ENCODE measurements around the gene GRPEL2. TPM values are rescaled to one million over a fixed set of nuclear protein-coding genes. Genes with fewer than 3 reads are reported as not detected.

The GRPEL2 gene
- total and polyA plus RNA-seq, 2 experiments from 2014 or later, result 20.2 to 62.2 TPM

DNA sequence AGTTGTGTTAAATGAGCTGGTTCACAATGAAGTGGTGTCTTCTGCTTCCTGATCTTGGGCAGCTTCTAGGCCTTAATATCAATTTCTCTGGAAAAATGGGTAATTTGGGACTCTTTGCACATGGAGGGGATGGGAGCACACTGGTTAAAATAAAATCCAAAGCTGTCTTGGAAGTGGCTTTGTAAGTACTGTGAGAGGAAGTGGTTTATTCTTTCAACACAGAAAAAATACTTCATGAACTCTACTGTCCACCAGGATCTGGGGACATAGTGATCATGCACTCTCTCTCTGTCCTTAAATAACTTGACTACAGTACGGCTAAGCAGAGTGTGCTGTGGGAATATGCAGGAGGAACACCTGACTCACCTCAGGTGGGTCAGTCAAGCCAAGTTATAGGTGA, 15.0 kb downstream of the GRPEL2 start:
- peaks cover 10% of the 10 kb centered on the region for H3K36me3 Mint-ChIP-seq (ENCODE audit: low read depth)
- Histone ChIP-seq H3K36me3 (ENCODE audit: insufficient read depth) (no peaks in the 10 kb centered on the region), H3K27ac (ENCODE audit: low read depth) (no peak overlapping the region), H3F3A (replicated peaks; ENCODE audit: low read depth) (no peaks in the 10 kb centered on the region), H4K20me1 (replicated peaks; ENCODE audit: insufficient read depth) (no peaks in the 10 kb centered on the region; the same call in 1 of the 2 replicates), H3K9me2 (ENCODE audit: insufficient read depth) (no peaks in the 10 kb centered on the region), H2AFZ (no peak overlapping the region), H3K4me2 (no peak overlapping the region), H3K27me3 (ENCODE audit: insufficient read depth) (no peaks in the 10 kb centered on the region), H3K79me2 (replicated peaks; ENCODE audit: insufficient read depth) (peaks cover 15% of the 10 kb centered on the region; the same call in 1 of the 2 replicates), H3K4me3 (no peak overlapping the region), H3K4me1 (ENCODE audit: insufficient read depth) (peaks cover 12% of the 10 kb centered on the region)
- no peak overlapping the region for H3K27ac Mint-ChIP-seq
- no peak for TF ChIP-seq NANOG (IDR thresholded peaks at IDR 0.05; ENCODE audit: borderline replicate concordance)
- TF ChIP-seq, protein P1, sequence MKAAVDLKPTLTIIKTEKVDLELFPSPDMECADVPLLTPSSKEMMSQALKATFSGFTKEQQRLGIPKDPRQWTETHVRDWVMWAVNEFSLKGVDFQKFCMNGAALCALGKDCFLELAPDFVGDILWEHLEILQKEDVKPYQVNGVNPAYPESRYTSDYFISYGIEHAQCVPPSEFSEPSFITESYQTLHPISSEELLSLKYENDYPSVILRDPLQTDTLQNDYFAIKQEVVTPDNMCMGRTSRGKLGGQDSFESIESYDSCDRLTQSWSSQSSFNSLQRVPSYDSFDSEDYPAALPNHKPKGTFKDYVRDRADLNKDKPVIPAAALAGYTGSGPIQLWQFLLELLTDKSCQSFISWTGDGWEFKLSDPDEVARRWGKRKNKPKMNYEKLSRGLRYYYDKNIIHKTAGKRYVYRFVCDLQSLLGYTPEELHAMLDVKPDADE (IDR thresholded peaks at IDR 0.05), result no peak
- TF ChIP-seq, protein P2, sequence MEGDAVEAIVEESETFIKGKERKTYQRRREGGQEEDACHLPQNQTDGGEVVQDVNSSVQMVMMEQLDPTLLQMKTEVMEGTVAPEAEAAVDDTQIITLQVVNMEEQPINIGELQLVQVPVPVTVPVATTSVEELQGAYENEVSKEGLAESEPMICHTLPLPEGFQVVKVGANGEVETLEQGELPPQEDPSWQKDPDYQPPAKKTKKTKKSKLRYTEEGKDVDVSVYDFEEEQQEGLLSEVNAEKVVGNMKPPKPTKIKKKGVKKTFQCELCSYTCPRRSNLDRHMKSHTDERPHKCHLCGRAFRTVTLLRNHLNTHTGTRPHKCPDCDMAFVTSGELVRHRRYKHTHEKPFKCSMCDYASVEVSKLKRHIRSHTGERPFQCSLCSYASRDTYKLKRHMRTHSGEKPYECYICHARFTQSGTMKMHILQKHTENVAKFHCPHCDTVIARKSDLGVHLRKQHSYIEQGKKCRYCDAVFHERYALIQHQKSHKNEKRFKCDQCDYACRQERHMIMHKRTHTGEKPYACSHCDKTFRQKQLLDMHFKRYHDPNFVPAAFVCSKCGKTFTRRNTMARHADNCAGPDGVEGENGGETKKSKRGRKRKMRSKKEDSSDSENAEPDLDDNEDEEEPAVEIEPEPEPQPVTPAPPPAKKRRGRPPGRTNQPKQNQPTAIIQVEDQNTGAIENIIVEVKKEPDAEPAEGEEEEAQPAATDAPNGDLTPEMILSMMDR (conservative IDR thresholded peaks at IDR 0.05; ENCODE audit: low read depth in 2 of 2), result no peak
- peaks cover 9% of the 10 kb centered on the region for H3K4me1 Mint-ChIP-seq
- ATAC-seq (no peak), DNase-seq (ENCODE audit: low spot score) (no peak)
- H3K27me3 Mint-ChIP-seq (ENCODE audit: insufficient read depth, low read depth, poor library complexity), result peaks cover 4% of the 10 kb centered on the region
- H3K4me3 Mint-ChIP-seq, result no peak overlapping the region
- H3K9me3 Mint-ChIP-seq, result no peaks in the 10 kb centered on the region

DNA sequence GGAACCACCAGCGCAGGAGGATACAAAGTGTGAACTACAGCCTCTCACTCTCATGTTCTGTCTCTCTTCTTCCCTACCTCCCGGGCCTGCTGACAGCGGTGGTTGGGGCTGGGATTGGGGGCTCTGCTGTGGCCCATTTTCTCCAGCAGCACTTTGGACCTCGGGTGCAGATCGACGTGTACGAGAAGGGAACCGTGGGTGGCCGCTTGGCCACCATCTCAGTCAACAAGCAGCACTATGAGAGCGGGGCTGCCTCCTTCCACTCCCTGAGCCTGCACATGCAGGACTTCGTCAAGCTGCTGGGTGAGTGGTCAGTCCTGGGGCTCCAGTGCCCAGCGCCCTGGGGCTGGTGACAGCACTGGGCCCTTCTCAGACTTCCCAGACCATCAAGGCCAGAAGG, 17.2 kb downstream of the GRPEL2 start:
- Histone ChIP-seq H3K9me2 (ENCODE audit: insufficient read depth) (no peaks in the 10 kb centered on the region), H3K4me1 (ENCODE audit: insufficient read depth) (peaks cover 7% of the 10 kb centered on the region), H3K4me3 (no peak overlapping the region), H3K79me2 (replicated peaks; ENCODE audit: insufficient read depth) (peaks cover 9% of the 10 kb centered on the region; the same call in 1 of the 2 replicates), H3K36me3 (ENCODE audit: insufficient read depth) (no peaks in the 10 kb centered on the region), H2AFZ (no peak overlapping the region), H3K4me2 (no peak overlapping the region), H3F3A (replicated peaks; ENCODE audit: low read depth) (no peaks in the 10 kb centered on the region), H3K27me3 (ENCODE audit: insufficient read depth) (no peaks in the 10 kb centered on the region), H4K20me1 (replicated peaks; ENCODE audit: insufficient read depth) (no peaks in the 10 kb centered on the region), H3K27ac (ENCODE audit: low read depth) (no peak overlapping the region)
- Mint-ChIP-seq H3K4me1 (peaks cover 16% of the 10 kb centered on the region), H3K9me3 (no peaks in the 10 kb centered on the region), H3K27me3 (ENCODE audit: insufficient read depth, low read depth, poor library complexity) (peaks cover 9% of the 10 kb centered on the region), H3K4me3 (no peak overlapping the region), H3K36me3 (ENCODE audit: low read depth) (no peaks in the 10 kb centered on the region; the same call in 2 of the 3 replicates), H3K27ac (no peak overlapping the region)
- ATAC-seq, result no peak
- DNase-seq (ENCODE audit: low spot score), result no peak
- TF ChIP-seq, protein P2 (conservative IDR thresholded peaks at IDR 0.05; ENCODE audit: low read depth in 2 of 2), result no peak
- TF ChIP-seq ZNF114 (CRISPR knock-in tag; IDR thresholded peaks at IDR 0.05), result no peak
- TF ChIP-seq JUNB (IDR thresholded peaks at IDR 0.05; ENCODE audit: unreplicated experiment), result no peak
- TF ChIP-seq ZNF331 (CRISPR knock-in tag; IDR thresholded peaks at IDR 0.05; ENCODE audit: low read depth), result no peak
- TF ChIP-seq, protein P1 (IDR thresholded peaks at IDR 0.05), result no peak
- TF ChIP-seq POLR2AphosphoS5 (IDR thresholded peaks at IDR 0.05; ENCODE audit: low read depth), result no peak
- no peak for TF ChIP-seq STAT1 (IDR thresholded peaks at IDR 0.05; ENCODE audit: unreplicated experiment)
- no peak for TF ChIP-seq EZH2 (IDR thresholded peaks at IDR 0.05; ENCODE audit: low read depth, unreplicated experiment)
- TF ChIP-seq CREB1 (CRISPR knock-in tag; IDR thresholded peaks at IDR 0.05; ENCODE audit: low read depth), result no peak
- TF ChIP-seq NANOG (IDR thresholded peaks at IDR 0.05; ENCODE audit: borderline replicate concordance), result no peak
- TF ChIP-seq, protein P3, sequence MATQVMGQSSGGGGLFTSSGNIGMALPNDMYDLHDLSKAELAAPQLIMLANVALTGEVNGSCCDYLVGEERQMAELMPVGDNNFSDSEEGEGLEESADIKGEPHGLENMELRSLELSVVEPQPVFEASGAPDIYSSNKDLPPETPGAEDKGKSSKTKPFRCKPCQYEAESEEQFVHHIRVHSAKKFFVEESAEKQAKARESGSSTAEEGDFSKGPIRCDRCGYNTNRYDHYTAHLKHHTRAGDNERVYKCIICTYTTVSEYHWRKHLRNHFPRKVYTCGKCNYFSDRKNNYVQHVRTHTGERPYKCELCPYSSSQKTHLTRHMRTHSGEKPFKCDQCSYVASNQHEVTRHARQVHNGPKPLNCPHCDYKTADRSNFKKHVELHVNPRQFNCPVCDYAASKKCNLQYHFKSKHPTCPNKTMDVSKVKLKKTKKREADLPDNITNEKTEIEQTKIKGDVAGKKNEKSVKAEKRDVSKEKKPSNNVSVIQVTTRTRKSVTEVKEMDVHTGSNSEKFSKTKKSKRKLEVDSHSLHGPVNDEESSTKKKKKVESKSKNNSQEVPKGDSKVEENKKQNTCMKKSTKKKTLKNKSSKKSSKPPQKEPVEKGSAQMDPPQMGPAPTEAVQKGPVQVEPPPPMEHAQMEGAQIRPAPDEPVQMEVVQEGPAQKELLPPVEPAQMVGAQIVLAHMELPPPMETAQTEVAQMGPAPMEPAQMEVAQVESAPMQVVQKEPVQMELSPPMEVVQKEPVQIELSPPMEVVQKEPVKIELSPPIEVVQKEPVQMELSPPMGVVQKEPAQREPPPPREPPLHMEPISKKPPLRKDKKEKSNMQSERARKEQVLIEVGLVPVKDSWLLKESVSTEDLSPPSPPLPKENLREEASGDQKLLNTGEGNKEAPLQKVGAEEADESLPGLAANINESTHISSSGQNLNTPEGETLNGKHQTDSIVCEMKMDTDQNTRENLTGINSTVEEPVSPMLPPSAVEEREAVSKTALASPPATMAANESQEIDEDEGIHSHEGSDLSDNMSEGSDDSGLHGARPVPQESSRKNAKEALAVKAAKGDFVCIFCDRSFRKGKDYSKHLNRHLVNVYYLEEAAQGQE (IDR thresholded peaks at IDR 0.05; ENCODE audit: unreplicated experiment), result no peak
- no peak for TF ChIP-seq EZH2phosphoT487 (IDR thresholded peaks at IDR 0.05; ENCODE audit: unreplicated experiment)
